Activated naive CD8-positive, alpha-beta T cell treated with anti-CD3 and anti-CD28 coated beads, Interleukin-2, amount 50 U/mL, for 16 hours (primary cell): Measurements from ENCODE around the gene C1QTNF1.
A peak's percentile ranks its signal among the peaks of the same experiment; 100 is the strongest.
"Not testable (repeated sequence)": the region's sequence is repeated elsewhere in the genome, so short reads cannot be mapped to it uniquely, and the experiment has no call there.

ENCODE experiments used
- DNase-seq: peaks from one replicate; pipeline ENCODE4 v3.0.0-alpha.2; 2020; ENCODE audit warnings: low read depth, low spot score

Gene C1QTNF1

DNA sequence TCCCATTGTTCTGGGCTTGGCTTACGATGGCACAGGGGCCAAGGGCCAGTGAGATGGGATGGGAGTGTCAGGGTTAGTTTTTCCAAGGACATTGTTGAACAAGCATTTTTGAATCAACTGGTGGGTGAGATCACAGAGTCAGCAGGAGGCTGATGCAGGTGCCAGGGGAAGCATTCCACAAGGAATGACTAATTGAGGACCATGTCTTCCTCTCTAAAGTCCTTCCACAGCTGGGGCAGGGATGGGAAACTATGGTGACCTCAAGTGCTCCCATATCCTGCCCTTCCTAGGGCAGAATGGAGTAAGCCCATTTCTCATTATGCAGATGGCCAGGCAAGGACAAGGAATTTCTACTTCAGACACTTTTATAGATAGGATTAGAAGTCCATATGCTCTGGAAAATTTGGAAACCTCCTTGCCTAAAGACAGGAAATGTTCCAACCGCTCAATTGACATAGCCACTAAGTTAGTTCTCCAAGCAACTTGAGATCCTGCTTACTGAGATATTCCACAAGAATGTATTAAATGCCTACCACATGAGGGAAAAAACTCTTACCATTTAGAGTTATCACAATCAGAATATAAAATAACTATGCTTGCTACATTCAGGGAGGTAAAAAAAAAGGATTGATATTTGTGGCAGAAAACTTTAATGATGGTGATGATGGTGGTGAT is 29.4 kb downstream of the C1QTNF1 start:
- DNase-seq, result no peak

DNA sequence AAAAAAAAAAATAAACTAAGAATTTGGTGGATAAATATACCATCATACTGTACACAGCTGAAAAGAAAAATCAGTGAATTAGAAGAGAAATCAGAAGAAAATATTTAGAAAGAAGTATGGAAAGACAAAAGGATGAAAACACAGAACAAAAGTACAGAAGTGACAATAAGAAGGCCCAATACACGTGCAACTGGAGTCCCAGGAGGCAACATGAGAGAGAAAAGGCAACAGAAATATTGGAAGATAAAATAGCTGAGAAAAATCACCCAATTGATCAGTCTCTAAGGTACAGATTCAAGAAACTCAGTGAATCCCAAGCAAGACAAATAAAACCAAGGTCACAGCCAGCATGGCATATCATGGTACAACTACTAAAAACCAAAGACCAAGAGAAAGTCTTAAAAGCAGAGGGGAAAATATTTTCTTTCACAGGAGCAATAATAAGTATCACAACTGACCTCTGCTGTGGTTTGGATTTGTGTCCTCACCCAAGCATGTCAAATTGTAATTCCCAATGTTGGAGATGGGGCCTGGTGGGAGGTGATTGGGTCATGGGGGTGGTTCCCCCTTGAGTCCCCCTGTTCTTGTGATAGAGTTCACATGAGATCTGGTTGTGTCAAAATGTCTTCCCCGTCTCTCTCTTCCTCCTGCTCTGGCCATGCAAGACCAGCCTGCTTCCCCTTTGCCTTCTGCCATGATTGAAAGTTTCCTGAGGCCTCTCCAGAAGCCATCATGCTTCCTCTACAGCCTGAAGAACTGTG is 30.4 kb downstream of the C1QTNF1 start:
- DNase-seq, result no peak

GRCh38 chr17:79055197-79055596 is 31.2 kb downstream of the C1QTNF1 start:
- DNase-seq, result no peak

DNA sequence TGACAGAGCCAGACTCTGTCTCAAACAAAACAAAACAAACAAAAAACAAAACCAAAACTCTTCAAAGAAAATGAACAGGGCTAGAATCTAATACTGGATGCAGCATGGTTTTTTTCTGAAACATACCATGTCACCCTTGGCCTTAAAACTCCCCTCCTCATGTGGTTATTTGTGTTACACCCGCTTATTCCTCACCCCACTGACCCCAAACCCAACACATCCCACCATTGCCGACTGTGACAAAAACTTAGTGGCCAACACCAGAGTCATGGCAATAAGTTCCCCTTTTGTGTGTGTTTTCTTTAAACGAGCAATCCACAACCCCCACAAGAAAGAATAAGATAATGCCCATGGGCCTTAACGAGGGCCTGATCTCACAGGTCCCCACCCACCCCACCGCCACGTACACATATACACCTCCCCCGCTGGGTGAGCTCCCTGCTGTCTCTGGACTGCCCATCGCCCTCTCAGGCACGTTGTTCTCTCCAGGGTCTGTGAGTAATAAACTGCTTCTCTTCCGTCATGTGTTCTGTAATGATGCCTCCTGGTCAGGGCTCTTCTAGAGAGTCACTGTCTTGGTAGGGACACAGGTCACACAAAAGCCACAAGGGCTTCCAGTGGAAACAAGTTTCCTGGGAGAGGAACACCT is 33.9 kb downstream of the C1QTNF1 start:
- DNase-seq, result no peak

DNA sequence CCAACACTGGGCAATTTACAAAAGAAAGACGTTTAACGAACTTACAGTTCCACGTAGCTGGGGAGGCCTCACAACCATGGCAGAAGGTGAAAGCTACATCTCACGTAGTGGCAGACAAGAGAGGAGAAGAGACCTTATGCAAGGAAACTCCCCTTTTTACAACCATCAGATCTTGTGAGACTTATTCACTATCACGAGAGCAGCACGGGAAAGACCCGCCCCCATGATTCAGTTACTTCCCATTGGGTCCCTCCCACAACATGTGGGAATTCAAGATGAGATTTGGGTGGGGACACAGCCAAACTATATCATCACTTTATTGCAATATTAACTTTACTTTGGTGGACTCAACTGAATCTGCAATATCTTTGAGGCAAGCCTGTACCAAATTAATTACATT is 38.7 kb downstream of the C1QTNF1 start:
- no peak for DNase-seq

DNA sequence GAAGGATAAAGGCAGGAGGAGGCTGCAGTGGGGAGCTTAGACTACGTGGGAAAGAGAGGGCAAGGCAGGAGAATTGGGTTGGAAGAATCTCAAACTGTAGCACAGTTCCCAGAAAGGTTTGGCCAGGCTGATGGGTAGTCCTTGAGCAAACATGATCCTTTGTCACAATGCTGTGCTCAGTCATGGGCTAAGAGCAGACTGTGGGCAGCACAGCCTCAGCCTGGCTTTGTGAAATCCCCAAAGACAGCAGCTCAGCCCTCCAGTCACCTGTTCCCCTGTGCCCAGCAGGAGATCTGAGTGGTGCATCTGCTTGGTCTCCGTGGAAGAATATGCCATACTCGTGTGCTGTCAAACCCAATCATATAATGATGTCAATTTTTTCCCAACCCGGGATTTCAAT is 40.1 kb downstream of the C1QTNF1 start:
- DNase-seq, result no peak

DNA sequence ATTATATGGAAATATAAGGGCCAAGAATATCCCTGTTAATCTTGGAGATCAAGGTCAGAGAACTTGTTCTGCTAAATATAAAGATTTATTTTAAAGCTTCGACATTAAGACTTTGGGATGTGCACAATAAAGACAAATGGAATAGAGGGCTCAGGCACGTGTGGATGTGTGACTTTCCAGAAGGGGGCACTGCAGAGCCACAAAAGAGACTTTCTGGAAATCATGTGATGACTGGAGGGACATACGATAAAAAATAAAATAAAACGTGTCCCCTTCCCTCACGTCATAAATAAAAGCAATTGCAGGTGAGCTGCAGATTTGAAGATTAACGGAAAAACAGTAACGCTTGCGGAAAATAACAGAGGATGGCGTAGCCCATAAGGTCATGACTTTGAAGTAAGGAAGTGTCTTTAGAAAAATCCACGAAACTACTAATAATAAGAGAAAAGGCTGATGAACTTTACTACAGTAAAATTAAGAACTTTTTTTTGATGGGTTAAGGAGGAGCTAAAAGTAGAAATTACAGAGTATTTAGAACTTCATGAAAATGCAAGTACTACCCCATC is 41.2 kb downstream of the C1QTNF1 start:
- DNase-seq, result peak; percentile 35

- no peak for DNase-seq
Measured at GRCh38 chr17:79066963-79067362, 43.0 kb downstream of the C1QTNF1 start.

DNA sequence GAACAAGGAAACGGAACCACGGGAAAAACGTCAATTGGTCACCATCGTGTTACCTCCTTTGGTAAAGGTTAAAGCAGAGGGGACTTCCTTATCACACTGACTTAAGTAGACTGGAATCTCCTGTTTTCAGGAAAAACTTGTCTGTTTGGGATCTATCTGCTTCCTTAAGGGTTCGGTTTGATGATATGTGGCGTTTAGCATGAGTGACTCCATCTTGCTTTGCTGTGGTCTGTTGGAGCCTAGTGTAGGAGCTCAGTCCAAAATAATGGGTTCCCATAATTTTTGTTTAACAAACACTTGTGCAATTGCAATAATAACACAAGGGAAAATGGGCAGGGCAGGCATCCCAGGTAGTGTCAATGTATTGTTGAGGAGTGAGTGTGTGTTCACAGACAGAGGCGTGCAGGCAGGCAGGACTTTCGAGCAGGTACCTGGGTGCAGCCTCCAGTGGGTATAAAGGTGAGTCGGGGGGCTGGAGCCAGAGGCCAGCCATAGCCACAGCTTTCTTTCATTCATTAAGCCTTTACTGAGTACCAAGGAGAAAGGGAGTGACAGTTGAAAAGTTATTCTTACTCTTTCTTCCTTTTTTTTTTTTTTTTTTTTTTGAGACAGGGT is 46.4 kb downstream of the C1QTNF1 start:
- DNase-seq, result no peak

DNA sequence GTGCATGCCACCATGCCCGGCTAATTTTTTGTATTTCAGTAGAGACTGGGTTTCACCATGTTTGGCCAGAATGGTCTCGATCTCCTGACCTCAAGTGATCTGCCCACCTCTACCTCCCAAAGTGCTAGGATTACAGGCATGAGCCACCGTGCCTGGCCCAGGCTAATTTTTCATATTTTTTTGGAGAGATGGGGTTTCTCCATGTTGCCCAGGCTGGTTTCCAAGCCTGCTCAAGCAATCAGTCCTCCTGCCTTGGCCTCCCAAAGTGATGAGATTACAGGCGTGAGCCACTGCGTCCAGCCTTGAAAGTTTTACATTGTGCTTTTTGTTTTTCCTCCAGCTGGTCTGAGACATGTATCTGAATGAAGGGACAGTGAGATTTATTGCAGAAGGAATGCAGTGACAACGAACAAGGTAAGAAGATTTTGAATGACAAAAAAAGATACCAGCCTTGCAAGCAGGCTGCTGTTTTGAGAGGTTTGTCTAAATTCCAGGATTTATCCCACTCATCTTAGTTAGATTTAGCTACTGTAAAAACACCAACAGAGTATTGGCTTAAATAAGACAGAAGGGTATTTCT is 47.3 kb downstream of the C1QTNF1 start:
- DNase-seq, result no peak

DNA sequence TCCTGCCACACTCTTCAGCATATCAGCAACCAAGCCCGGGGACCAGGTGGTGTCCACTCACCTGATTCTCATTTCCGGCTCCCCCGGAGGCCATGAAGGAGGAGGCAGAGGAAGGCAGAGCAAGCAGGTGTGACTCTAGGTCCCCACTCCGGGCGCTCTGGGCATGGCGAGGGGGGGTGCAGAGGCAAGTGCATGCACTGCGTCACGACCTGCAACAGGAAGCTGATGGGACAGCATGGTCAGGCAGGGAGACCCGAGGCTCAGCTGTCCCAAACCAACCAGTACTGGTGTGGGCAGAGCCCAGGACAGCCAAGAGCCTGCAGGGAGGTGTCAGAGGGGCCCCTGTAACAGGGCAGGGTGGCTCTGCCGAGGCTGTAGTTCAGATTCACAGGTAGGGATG is 48.6 kb downstream of the C1QTNF1 start:
- no peak for DNase-seq

GRCh38 chr17:79073016-79073705 is 49.2 kb downstream of the C1QTNF1 start:
- no peak for DNase-seq

- no peak for DNase-seq
Measured at GRCh38 chr17:79073706-79074088, 49.7 kb downstream of the C1QTNF1 start.

- not testable (repeated sequence) for DNase-seq
Measured at GRCh38 chr17:79074121-79074648, 50.2 kb downstream of the C1QTNF1 start.

DNA sequence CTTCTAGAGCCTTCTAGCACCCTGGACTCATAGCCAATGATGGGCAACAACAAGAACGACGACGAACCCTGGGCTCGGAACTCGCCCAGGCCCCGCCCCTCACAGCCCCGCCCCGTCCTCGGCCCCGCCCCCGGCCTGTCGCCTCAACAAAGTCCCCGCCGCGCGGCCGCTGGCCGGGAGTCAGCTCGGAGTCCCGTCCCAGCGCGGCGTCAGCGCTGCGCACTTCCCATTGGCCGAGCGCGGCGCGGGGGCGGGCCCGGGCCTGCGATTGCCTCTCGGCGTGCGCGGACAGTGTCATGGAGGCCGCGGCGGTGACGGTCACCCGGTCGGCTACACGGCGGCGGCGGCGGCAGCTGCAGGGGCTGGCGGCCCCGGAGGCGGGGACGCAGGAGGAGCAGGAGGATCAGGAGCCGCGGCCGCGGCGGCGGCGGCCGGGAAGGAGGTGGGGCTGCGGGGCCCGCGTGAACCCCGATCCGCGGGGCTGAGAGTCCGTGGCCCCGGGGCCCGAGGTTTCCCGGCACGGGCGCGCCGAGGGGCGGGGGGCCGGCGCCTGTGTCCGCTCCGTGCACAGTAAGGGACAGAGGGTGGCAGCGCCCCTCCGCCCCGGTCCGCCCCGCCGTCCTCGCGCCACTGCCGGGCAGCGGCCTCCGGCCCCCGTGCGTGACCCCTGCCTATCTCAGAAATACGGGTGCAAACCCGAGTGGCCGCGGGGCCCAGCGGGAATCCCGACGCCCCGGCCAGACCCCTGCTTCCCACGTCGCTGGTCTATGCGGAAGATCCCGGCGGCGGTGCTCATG is 50.9 kb downstream of the C1QTNF1 start, which contains the start of gene ENGASE:
Gene ENGASE (plus strand): TSS at position 176 of the 797 bp plus-strand sequence. CDS start 121 bp downstream, at position 297.
- DNase-seq, result peak; percentile 82

DNA sequence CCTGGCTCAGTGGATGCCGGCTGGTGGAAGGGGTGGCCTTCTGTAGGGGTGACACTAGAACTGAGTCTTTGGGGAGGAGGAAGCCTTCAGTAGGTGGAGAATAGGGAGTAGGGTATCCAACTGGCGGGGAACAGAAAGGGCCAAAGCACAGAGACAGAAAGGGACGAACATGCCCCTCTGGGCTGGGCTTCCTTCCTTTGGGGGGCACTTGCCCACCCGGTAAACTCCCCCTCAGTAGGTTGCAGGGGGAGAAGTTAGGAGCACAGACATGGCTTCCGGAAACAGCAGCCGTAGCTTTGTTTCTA is 51.4 kb downstream of the C1QTNF1 start:
- DNase-seq, result no peak

GRCh38 chr17:79075861-79076406 is 52.0 kb downstream of the C1QTNF1 start:
- DNase-seq, result no peak

DNA sequence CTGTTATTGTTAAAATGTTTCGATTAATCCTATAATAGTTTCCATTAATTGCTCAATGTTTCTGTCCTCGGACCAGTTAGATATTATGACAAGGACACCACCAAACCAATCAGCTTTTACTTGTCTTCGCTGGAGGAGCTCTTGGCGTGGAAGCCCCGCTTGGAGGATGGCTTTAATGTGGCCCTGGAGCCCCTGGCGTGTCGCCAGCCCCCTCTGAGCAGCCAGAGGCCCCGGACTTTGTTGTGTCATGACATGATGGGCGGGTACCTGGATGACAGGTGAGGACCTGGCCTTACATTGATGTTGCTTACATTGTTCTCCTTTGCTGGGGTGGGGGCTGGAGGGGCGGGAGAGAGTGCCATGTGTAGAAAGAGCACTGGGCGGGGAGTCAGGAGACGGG is 53.6 kb downstream of the C1QTNF1 start:
- DNase-seq, result no peak

DNA sequence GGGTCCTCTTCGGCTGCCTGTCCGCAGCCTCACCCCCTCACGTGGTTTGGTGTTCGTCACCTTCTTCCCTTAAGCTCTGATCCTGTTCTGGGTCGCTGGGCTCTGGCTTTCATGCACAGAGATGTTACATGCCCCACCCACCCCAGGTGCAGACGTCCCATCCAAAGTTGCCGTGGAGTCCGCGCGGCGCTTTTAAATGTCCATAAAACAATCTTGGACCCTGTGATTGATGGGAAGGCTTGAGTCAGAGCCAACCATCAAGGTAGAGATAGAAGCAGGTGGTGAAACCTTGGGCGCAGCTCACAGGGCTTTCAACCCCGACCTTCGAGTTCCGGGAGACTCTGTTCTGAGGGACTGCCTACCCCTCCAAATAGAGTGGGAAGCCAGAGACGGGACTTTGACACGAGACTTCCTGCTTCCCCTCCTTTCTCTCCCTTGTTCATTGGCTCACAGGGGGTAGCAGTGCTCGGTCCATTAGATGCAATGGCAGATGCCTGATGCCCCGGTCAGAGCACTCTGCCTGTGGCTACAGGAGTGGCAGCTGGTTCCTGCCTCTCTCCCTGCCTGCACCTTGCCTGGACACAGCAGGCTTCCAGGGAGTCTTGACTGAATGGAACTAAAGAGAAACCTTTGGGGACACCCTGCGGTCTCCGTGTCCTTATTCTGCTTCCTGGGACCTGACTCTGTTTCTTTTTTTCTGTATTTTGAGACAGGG is 54.7 kb downstream of the C1QTNF1 start:
- no peak for DNase-seq
